Activated CD8-positive, alpha-beta T cell treated with anti-CD3 and anti-CD28 coated beads, Interleukin-2, amount 10 ng/mL, durations not matched to agents 7 days and 5 days (primary cell): ENCODE results near the gene SRGAP3. TPM values are rescaled to one million over a fixed set of nuclear protein-coding genes. Genes with fewer than 3 reads are reported as not detected.

Experiments
- ATAC-seq: fragments of 150-1000 bp; cut with Tn5 transposase; one replicate; pipeline ENCODE4 v1.10.0; 2021; ENCODE audit warnings: moderate library complexity
- CTCF ChIA-PET: fragments of 350-600 bp; sonication (Branson Sonifier 250); formaldehyde crosslinking; loops from one replicate; lab custom pipeline; 2021; ENCODE audit warnings: antibody characterized with exemption; lab: Charles Lee
- POLR2A ChIA-PET: fragments of 350-600 bp; sonication (Branson Sonifier 250); formaldehyde crosslinking; loops from one replicate; lab custom pipeline; 2021; ENCODE audit warnings: antibody characterized with exemption; lab: Charles Lee
- DNase-seq: peaks from one replicate; pipeline ENCODE4 v3.0.0-alpha.2; 2020
- H3K27ac Mint-ChIP-seq: one replicate; pipeline ENCODE4 v1.8.0; 2021; ENCODE audit warnings: mild to moderate bottlenecking, mixed read lengths
- H3K27me3 Mint-ChIP-seq: one replicate; pipeline ENCODE4 v1.8.0; 2021; ENCODE audit warnings: low read depth, mixed read lengths
- H3K36me3 Mint-ChIP-seq: one replicate; pipeline ENCODE4 v1.8.0; 2021; ENCODE audit warnings: low read depth, mixed read lengths
- H3K4me1 Mint-ChIP-seq: one replicate; pipeline ENCODE4 v1.8.0; 2021; ENCODE audit warnings: low read depth, mixed read lengths
- H3K4me3 Mint-ChIP-seq: one replicate; pipeline ENCODE4 v1.8.0; 2021; ENCODE audit warnings: mild to moderate bottlenecking, mixed read lengths
- H3K9me3 Mint-ChIP-seq: one replicate; pipeline ENCODE4 v1.8.0; 2022; ENCODE audit warnings: mixed read lengths; ENCODE audit not compliant: insufficient read depth
- total RNA-seq, 2 experiments: library from RNA; stranded (reverse); gene quantifications; one replicate each; pipeline ENCODE4 v1.2.3, GENCODE V29; 2021

The SRGAP3 gene
- total RNA-seq, 2 experiments from 2014 or later, result 5.3 to 5.9 TPM

DNA sequence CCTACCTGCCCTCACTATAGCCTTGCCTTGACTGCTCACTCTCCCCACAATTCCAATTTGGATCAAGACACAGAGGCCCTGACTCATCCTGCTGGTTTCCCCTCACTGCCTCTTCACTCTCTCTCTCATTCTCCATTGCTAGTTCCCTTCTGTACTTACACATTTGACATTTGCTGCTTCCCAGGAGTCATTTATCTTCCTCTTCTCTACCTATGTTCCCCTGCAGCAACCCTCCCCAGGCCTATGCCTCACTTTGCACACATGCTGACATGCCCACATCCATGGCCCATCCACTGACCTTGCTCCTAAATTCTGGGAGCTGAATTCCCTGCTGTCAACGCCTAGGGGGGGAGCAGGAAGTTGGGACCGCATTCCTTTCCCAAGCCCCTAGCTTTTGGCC lies 82.2 kb downstream of the SRGAP3 start:
- CTCF ChIA-PET, result interaction anchor here (0.6 to 2.5 kb wide), 2 partner anchors 13 to 135 kb away, joined by 4 to 11 read pairs; no protein-coding TSS in a partner anchor
- H3K27ac Mint-ChIP-seq, result no peak overlapping the region
- no peak for ATAC-seq

GRCh38 chr3:9165421-9165820 lies 84.0 kb downstream of the SRGAP3 start:
- DNase-seq (no peak), ATAC-seq (no peak)
- ChIA-PET CTCF (no interaction called here), POLR2A (no interaction called here)
- H3K4me1 Mint-ChIP-seq, result peaks cover 11% of the 10 kb centered on the region
- no peaks in the 10 kb centered on the region for H3K9me3 Mint-ChIP-seq
- no peak overlapping the region for H3K4me3 Mint-ChIP-seq
- H3K27me3 Mint-ChIP-seq, result peaks cover 2% of the 10 kb centered on the region
- no peak overlapping the region for H3K27ac Mint-ChIP-seq
- H3K36me3 Mint-ChIP-seq, result no peaks in the 10 kb centered on the region

More for the DNA sequence above, 82.2 kb downstream of the SRGAP3 start:
- Mint-ChIP-seq H3K36me3 (no peaks in the 10 kb centered on the region), H3K4me3 (no peak overlapping the region), H3K27me3 (no peaks in the 10 kb centered on the region), H3K4me1 (peaks cover 3% of the 10 kb centered on the region), H3K9me3 (no peaks in the 10 kb centered on the region)
- DNase-seq, result no peak
- POLR2A ChIA-PET, result no interaction called here

DNA sequence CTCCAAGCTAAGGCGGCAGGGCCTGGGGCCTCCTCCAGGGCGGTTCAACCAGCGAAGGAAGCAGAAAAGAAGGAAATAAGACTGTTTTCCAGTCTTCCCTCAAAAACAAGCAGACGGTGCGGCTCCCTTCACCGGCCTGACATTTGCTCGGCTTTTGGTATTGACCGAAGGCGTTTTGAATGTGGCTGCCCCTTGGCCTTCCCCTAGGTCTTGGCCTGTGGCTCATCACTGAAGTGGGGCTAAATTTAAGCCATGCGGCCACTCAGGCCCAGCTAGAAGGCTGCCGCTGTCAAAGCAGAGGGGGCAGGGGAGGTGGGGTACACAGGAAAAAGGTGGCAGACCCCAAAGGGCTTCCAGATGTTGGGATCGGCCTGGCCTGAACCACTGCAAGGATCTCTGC lies 86.2 kb downstream of the SRGAP3 start:
- Mint-ChIP-seq H3K36me3 (no peaks in the 10 kb centered on the region), H3K4me1 (peaks cover 11% of the 10 kb centered on the region), H3K9me3 (no peaks in the 10 kb centered on the region), H3K27me3 (peaks cover 4% of the 10 kb centered on the region), H3K27ac (no peak overlapping the region), H3K4me3 (no peak overlapping the region)
- ATAC-seq, result no peak
- DNase-seq, result no peak
- ChIA-PET POLR2A (no interaction called here), CTCF (no interaction called here)

DNA sequence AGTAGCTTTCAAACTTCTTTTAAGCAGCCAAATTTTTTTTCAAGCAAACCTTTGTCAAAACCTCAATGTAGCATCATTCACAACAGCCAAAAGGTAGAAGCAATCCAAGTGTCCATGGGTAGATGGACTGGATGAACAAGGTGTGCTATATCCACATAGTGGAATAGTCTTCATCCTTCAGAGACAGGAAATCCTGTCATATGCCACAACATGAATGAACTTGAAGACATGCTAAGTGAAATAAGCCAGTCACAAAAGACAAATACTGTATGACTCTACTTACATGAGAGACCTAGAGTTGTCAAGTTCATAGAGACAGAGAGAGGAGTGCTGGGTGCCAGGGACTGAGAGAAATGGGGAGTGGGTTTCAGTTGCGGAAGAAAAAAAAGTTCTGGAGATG lies 87.6 kb downstream of the SRGAP3 start:
- Mint-ChIP-seq H3K36me3 (no peaks in the 10 kb centered on the region), H3K9me3 (no peaks in the 10 kb centered on the region), H3K27me3 (peaks cover 4% of the 10 kb centered on the region), H3K4me3 (no peak overlapping the region), H3K27ac (no peak overlapping the region), H3K4me1 (peaks cover 11% of the 10 kb centered on the region)
- POLR2A ChIA-PET, result no interaction called here
- DNase-seq (no peak), ATAC-seq (no peak)
- CTCF ChIA-PET, result no interaction called here

- no peak for ATAC-seq
- H3K27me3 Mint-ChIP-seq, result peaks cover 4% of the 10 kb centered on the region
These were observed 88.1 kb downstream of the SRGAP3 start for GRCh38 chr3:9161298-9161697.

GRCh38 chr3:9158865-9159630 lies 90.4 kb downstream of the SRGAP3 start:
- peaks cover 10% of the 10 kb centered on the region for H3K27me3 Mint-ChIP-seq
- no peak for DNase-seq
- no peak for ATAC-seq
- H3K4me3 Mint-ChIP-seq, result no peak overlapping the region
- H3K9me3 Mint-ChIP-seq, result no peaks in the 10 kb centered on the region
- POLR2A ChIA-PET, result no interaction called here
- CTCF ChIA-PET, result no interaction called here
- H3K36me3 Mint-ChIP-seq, result no peaks in the 10 kb centered on the region
- H3K27ac Mint-ChIP-seq, result no peak overlapping the region
- H3K4me1 Mint-ChIP-seq, result peaks cover 11% of the 10 kb centered on the region

More at GRCh38 chr3:9161298-9161697, 88.1 kb downstream of the SRGAP3 start:
- POLR2A ChIA-PET, result no interaction called here
- CTCF ChIA-PET, result no interaction called here
- Mint-ChIP-seq H3K36me3 (no peaks in the 10 kb centered on the region), H3K27ac (no peak overlapping the region), H3K4me3 (no peak overlapping the region), H3K9me3 (no peaks in the 10 kb centered on the region), H3K4me1 (peaks cover 11% of the 10 kb centered on the region)
- no peak for DNase-seq

DNA sequence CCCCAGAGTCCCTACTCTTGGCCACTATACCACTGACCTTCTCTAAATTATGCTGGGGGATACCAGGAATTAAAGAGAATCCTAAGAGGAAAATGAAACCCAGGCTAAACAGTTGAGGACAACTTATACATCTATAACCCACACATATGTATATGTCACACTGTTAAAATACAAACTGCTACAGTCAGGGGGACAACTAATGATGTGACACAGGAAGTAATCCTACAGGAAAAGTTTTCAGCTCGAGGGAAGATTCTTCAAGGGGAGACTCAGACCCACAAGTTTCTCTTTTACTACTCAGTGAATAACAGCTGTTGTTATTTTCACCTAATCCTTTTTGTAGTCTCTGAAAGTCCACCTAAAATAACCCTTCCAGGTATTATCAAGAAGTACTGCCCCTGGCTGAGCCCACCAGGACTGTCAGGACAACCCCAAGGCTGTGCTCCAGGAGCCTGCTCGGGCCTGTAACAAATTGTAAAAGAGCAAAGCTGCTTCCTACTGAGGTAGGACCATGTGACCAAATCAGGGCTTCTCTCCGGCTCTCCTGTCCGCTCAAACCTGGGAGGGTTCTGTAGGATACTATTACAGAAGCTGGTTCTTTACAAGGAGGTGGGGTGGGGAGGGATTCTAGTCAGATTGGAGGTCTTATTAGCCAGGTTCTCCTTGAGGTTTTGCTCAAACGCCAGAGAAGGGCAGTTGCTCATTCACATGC lies 91.6 kb downstream of the SRGAP3 start:
- POLR2A ChIA-PET, result no interaction called here
- no peaks in the 10 kb centered on the region for H3K36me3 Mint-ChIP-seq
- no peak overlapping the region for H3K4me3 Mint-ChIP-seq
- no peaks in the 10 kb centered on the region for H3K9me3 Mint-ChIP-seq
- no peak overlapping the region for H3K27ac Mint-ChIP-seq
- H3K4me1 Mint-ChIP-seq, result peaks cover 11% of the 10 kb centered on the region
- no peak for DNase-seq
- CTCF ChIA-PET, result interaction anchor here (1.2 to 1.3 kb wide), 2 partner anchors 145 to 169 kb away, joined by 4 read pairs; no protein-coding TSS in a partner anchor
- no peak for ATAC-seq
- H3K27me3 Mint-ChIP-seq, result peaks cover 10% of the 10 kb centered on the region

DNA sequence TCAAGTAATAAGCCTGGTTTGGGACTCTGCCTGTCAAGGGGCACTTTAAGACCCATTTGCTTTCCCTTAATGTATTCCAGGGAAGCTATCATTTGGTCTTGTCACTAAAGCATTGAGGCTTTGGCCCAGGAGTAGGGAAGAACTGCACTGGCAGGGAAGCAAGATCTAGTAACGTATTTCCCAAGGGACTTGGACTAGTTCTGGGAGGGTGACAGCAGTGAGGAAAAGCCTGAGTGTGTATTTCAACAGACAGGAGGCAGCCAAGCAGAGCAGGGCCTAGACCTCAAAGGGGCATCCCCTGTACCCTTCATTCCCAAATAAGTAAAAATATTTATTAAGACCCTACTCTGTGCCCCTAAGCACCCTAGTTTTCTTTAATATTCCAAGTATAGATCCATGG lies 92.8 kb downstream of the SRGAP3 start:
- ATAC-seq (no peak), DNase-seq (no peak)
- Mint-ChIP-seq H3K36me3 (no peaks in the 10 kb centered on the region), H3K27me3 (peaks cover 8% of the 10 kb centered on the region), H3K4me3 (no peak overlapping the region), H3K9me3 (peaks cover 4% of the 10 kb centered on the region), H3K4me1 (peaks cover 2% of the 10 kb centered on the region), H3K27ac (no peak overlapping the region)
- CTCF ChIA-PET, result no interaction called here
- POLR2A ChIA-PET, result no interaction called here

DNA sequence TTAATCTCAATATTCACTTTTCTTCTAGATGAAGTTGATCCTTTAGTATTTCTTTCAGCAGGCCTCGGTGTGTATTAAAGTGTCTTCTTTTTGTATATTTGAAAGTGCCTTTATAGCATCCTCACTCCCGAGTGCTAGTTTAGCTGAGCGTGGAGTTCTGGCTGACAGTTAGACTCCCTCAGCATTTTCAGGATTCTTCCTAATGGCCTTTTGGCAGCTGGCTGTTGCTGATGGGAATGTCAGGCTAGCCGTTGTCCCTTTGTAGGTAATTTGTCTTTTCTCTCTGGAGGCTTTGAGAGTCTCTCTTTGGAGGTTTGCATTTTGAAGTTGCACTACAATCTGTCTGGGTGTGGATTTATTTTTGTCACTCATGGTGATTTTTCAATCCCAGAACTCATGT lies 94.4 kb downstream of the SRGAP3 start:
- DNase-seq (no peak), ATAC-seq (no peak)
- no peaks in the 10 kb centered on the region for H3K4me1 Mint-ChIP-seq
- no peak overlapping the region for H3K27ac Mint-ChIP-seq
- CTCF ChIA-PET, result no interaction called here
- H3K36me3 Mint-ChIP-seq, result peaks cover 12% of the 10 kb centered on the region
- peaks cover 17% of the 10 kb centered on the region for H3K9me3 Mint-ChIP-seq
- POLR2A ChIA-PET, result no interaction called here
- H3K4me3 Mint-ChIP-seq, result no peak overlapping the region
- H3K27me3 Mint-ChIP-seq, result peaks cover 8% of the 10 kb centered on the region

DNA sequence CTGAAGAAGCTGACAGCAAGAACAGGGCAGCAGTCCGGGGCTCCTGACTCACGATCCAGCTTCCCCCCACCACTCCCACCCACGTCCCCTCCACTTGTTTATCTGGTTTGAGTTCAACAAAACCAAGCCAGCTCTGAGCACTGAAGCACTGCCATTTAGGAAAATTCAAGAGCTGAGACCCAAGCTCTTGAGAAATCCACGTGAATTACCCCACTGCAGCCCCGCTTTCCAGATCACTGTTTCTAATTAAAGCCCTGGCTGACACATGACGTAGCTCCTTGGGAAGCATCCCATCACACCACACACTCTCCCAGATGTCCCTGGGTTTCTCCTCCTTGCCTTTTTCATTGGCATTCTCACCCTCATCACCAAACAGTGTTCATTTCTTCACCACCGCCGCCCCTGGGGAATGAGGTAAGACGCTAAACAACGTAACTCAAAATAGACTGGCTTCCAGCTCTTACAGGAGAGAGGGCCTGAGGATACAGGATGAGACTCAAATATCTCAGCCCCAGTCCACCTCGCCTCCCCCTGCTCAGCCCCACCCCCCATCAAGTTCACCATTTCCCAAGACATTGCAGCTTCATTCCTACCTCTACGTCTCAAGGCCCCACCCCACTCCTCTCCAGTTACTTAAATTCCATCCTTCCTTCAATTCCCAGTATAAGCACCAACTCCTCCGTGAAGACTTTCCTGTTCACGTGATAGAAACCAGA lies 95.4 kb downstream of the SRGAP3 start:
- ChIA-PET POLR2A (no interaction called here), CTCF (interaction anchor here (0.6 kb wide), 1 partner anchor 13 kb away, joined by 4 read pairs; no protein-coding TSS in a partner anchor)
- Mint-ChIP-seq H3K27me3 (peaks cover 8% of the 10 kb centered on the region), H3K4me3 (no peak overlapping the region), H3K27ac (no peak overlapping the region), H3K9me3 (peaks cover 20% of the 10 kb centered on the region), H3K36me3 (peaks cover 12% of the 10 kb centered on the region), H3K4me1 (no peaks in the 10 kb centered on the region)
- no peak for ATAC-seq
- no peak for DNase-seq

- no peak overlapping the region for H3K4me3 Mint-ChIP-seq
- H3K9me3 Mint-ChIP-seq, result peaks cover 24% of the 10 kb centered on the region
- DNase-seq (no peak), ATAC-seq (no peak)
- H3K4me1 Mint-ChIP-seq, result peaks cover 11% of the 10 kb centered on the region
- H3K36me3 Mint-ChIP-seq, result peaks cover 14% of the 10 kb centered on the region
- peaks cover 12% of the 10 kb centered on the region for H3K27me3 Mint-ChIP-seq
- no peak overlapping the region for H3K27ac Mint-ChIP-seq
- ChIA-PET POLR2A (no interaction called here), CTCF (no interaction called here)
These were observed 98.2 kb downstream of the SRGAP3 start for GRCh38 chr3:9151240-9151639.

DNA sequence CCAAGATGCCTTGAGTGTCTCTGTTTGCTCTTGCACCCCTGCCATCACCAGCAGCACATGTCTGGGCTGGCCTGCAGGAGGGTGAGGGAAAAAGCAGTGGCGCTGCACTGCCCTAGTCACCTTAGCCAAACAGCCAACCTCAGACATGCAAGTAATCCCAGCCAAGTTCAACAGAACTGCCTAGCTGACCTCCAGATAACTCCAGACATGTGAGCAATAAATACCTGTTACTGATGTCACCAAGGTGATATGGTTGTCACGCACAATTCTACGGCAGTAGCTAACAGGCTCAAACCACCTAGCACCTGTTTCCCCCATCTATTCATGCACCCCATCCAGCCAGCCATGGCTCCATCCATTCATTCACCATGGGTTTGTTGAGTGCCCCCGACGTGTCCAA lies 99.9 kb downstream of the SRGAP3 start:
- Mint-ChIP-seq H3K4me1 (peaks cover 11% of the 10 kb centered on the region), H3K9me3 (peaks cover 24% of the 10 kb centered on the region), H3K27ac (no peak overlapping the region), H3K4me3 (no peak overlapping the region), H3K27me3 (peaks cover 9% of the 10 kb centered on the region), H3K36me3 (peaks cover 15% of the 10 kb centered on the region)
- DNase-seq (no peak), ATAC-seq (no peak)
- ChIA-PET POLR2A (no interaction called here), CTCF (no interaction called here)
